GM18909 (cell line): ENCODE measurements around the gene INPP1.

ENCODE experiments used
- ATAC-seq: cut with Tn5 transposase; IDR thresholded peaks from one replicate; pipeline ENCODE4 v1.9.1; 2021; ENCODE audit warnings: mild to moderate bottlenecking; ENCODE audit not compliant: unreplicated experiment, poor library complexity

INPP1 gene

GRCh38 chr2:190360561-190360960 lies 17.2 kb downstream of the INPP1 start:
- no peak for ATAC-seq

DNA sequence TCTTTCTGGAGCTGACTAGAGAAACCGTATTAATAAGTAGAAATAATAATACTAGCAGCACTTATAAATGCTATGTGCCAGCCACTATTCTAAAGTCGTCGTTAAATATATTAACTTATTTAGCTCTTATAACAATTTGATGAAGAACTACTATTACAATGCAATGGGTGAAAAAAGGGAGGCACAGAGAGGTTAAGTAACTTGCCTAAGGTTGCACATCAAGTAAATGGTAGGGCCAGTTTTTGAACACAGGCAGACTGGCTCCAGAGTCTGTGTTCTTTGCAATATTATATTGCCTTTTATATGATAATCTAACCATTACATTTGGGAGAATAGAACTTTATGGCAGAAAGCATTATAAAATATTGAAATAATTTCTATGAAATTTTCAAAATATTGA lies 17.6 kb downstream of the INPP1 start:
- no peak for ATAC-seq

GRCh38 chr2:190361572-190361971 lies 18.2 kb downstream of the INPP1 start:
- ATAC-seq: no peak

DNA sequence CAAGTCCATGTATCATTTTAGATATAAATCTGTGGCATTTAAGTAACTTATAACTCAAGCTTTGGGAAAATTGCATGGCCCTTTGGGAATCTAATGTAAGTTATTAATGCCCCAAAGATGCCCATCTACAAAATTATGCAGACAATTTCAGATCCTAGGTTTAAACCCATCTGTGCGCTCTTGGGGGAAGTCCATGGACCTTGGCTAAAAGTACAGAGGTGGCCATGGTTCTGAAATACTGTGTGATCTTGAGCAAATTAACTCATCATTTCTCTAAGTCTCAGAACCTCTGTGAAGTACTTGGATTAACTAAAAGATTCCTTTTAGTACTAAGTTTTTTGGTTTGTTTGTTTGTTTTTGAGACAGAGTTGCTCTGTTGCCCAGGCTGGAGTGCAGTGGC lies 19.5 kb downstream of the INPP1 start:
- no peak for ATAC-seq

- ATAC-seq: no peak
These were observed 22.3 kb downstream of the INPP1 start for GRCh38 chr2:190365499-190366204.

DNA sequence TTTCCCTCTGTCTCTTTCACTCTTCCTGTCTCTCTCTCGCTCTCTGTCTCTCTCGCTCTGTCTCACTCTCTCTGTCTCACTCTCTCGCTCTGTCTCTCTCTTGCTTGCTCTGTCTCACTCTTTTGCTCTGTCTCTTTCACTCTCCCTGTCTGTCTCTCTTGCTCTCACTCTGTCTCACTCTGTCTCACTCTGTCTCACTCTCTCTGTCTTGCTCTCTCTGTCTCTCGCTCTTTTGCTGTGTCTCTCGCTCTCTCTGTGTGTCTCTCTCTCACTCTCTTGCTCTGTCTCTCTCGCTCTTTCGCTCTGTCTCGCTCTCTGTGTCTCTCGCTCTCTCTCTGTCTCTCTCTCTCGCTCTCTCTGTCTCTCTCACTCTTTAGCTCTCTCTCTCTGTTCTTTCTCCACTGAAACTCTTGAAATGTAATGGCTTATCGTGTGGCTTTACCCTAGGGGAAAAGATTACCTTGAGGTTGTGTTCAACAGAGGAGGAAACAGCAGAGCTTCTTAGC lies 22.9 kb downstream of the INPP1 start:
- ATAC-seq: no peak

DNA sequence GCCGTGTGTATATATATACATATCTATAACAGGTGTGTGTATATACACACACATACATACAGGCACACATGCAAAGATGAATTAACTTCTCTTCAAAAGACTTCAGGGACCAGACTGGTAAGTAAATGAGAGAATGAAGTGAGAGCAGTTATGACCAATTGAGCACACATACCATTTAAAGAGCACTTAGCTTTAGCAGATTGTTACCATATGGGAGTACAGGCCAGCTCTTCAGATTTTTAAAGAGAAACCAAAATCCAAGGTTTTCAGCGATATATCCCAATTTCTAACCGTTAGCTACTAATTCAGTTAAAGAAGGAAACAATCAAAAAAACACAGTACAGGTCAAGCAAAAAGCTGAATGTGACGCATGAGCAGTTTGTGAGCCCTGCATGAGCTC lies 23.7 kb downstream of the INPP1 start:
- ATAC-seq: no peak

- no peak for ATAC-seq
These were observed 26.2 kb downstream of the INPP1 start for GRCh38 chr2:190369635-190370034.

GRCh38 chr2:190376083-190376482 lies 32.7 kb downstream of the INPP1 start:
- no peak for ATAC-seq

GRCh38 chr2:190376591-190377245 lies 33.3 kb downstream of the INPP1 start:
- ATAC-seq: no peak

GRCh38 chr2:190378880-190379237 lies 35.5 kb downstream of the INPP1 start:
- ATAC-seq: no peak

DNA sequence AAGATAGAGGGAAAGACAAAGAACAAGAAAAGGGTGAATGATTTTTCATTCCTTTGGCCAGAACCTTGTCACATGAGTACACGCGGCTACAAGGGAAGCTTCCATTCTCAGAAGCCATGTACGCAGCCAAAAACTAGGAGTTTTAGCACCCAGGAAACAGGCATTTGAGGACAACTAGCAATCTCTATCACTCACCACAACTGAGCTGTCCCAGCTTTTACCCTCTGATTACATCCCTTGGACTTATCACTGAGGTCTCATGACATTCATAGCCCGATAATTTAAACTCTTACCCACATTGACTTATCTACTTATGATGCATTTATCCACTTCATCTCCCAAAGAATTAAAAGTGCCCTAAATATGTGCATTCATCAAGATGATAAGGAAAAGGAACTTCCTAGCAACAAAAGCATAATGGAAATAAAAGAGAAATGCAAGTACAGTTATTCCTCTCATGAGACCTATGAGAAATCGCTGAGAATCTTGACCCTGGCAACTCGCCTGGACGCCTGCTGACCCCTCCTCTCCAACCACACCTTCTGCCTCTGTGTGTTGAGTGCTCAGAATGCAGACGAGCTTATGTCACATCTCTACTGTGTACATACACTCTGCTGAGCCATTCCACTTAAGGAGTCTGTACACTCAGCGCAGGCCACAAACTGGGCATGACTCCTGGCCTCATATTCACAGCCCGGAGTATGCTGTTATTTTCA lies 36.0 kb downstream of the INPP1 start:
- ATAC-seq: no peak

- no peak for ATAC-seq
These were observed 37.6 kb downstream of the INPP1 start for GRCh38 chr2:190380962-190381412.

DNA sequence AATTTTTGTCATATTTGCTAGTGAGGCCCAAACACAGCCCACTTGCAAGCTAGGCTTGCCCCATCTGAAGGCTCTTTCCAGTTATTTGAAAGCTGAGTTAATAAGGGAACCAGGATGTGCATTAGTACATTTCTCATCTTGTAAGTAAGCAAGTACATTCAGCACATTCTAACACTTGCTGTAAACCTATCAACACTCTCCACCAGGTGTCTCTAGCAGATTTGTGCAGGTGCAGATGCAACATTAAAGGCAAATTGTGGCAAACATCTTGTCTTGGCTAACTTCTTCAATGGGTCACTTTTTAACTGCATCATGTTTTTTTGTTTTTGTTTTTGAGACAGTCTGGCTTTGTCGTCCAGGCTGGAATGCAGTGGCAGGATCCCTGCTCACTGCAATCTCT lies 39.5 kb downstream of the INPP1 start:
- peak; percentile 76 for ATAC-seq

DNA sequence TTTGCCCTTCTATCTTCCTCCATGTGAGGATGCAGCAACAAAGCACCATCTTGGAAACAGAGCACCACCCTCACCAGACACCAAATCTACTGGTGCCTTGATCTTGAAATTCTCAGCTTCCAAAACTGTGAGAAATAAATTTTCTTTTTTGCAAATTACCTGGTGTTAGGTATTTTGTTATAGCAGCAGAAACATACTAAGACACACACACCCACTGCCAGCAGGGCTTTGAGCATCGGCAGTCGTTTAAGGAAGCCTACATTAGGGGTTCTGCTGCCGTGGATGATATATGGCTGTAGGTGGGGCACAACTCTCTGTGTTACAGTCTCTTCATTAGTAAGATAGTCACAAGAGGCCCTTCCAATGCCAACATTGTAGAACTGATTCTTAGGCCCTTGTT lies 44.0 kb downstream of the INPP1 start:
- ATAC-seq: no peak

- ATAC-seq: no peak
These were observed 52.9 kb downstream of the INPP1 start for GRCh38 chr2:190396271-190396670.

DNA sequence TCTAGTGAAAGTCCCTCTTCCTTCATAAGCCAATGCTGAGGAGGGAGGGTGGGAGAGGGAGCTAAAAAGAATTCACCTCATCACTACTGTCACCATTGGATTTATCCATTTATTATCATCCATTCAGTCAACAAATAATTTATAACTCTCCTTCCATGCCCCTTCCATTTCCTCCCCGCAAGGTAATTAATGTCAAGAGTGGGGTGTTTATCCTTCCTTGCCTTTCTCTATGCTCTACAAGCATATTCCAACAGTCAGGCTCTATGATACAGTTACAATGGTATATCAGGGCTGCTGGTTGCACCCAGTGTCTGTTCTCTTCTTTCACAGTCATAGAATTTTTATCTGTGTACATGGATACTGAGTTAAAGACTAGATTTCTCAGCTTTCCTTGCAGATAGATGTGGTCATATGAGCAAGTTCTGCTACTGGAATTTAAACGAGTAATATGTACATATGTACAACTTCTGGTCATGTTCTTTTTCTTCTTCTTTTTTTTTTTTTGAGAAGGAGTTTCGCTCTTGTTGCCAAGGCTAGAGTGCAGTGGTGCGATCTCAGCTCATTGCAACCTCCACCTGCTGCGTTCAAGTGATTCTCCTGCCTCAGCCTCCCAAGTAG lies 59.7 kb downstream of the INPP1 start:
- no peak for ATAC-seq

DNA sequence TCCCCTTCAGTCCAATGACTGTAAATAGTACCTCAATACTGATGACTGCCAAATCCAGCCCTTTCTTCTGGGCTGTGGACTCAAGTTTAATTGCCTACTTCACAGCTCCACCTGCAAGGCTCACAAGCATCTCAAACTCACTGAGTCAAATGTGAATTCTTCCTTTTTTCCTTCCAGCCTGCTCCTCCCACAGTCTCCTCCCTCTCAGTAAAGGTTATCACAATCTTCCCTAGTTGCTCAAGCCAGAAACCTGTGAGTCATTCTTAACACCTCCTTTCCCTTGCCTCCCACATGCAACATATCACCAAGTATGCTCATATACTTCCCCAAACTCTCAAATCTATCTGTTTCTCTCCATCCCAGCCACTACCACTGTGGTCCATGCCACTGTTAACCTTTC lies 61.1 kb downstream of the INPP1 start:
- no peak for ATAC-seq

DNA sequence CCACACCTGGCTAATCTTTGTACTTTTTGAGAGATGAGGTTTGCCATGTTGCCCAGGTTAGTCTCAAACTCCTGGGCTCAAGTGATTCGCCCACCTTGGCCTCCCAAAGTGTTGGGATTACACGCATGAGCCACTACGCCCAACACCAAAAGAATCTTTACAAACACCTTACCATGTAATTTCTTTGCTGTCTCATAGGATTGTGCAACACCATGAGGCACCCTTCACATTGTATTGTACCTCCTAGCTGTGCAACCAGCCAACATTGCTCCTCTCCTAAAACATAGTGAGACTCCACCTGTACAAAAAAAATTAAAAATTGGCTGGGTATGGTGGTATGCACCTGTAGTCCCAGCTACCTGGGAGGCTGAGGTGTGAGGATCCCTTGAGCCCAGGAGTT lies 61.7 kb downstream of the INPP1 start:
- no peak for ATAC-seq

GRCh38 chr2:190405995-190406394 lies 62.6 kb downstream of the INPP1 start:
- ATAC-seq: no peak

DNA sequence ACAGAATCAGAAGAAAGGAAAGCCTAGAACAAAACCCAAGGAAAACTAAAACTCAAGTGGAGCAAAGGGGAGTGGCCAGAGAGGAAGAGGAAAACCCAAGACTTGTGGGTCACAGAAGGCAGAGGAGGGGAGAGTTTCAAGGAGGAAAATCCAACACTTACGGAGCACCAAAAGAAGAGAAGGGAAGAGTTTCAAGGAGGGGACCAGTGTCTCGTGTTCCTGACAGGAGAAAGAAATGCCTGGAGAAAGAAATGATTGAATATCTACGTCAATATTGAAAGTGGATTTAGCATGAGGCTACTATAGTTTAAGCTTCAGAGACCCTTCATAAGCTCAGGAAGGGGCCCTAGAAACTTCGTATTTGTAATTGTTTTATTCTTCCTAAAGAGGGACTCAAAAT lies 63.4 kb downstream of the INPP1 start:
- ATAC-seq: no peak
